Adrenal gland (tissue), 5 donors: ENCODE measurements around the gene C2CD3.

Source experiments
- POLR2A ChIP-seq, 2 donors: fragments of 450-650 bp; IDR thresholded peaks; one replicate each; pipeline ENCODE4 v1.6.1; 2017; ENCODE audit warnings: antibody characterized with exemption in 2 of 2, mild to moderate bottlenecking in 2 of 2, moderate library complexity in 1 of 2
- TF ChIP-seq, protein P1 (sequence below), 6 experiments: fragments of 450-650 bp in 4 of 6; fragments of 200-600 bp in 2 of 6; sonication (generic) in 1 of 6; IDR thresholded peaks; 1 replicate in 5 of 6; 2 replicates in 1 of 6; pipeline versions ENCODE4 v1.5.1 to v1.8.0; 2016 to 2021; ENCODE audit warnings: antibody characterized with exemption in 6 of 6, mild to moderate bottlenecking in 2 of 6, moderate library complexity in 1 of 6
- donor health status: DM: no; HTN: no; CAD: no.

DNA sequence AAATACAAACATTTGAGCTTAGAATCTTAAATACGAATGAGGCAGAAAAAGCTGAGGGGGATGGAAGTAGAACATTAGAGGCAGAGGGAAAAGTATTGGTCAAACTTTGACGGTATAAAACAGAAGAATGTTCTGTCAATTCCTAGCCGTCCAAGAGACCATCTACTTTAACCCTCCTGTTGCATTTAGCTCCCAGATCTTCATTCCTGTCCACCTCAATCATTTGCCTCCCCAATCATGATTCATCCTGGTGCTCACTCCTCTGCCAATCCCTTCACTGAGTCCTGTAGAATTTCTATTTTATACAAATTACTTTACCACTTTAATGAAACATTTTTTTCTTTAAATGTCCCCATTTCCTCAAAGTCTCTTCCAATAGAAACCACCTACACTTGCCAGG is 28.2 kb downstream of the C2CD3 start:
- TF ChIP-seq, protein P1, sequence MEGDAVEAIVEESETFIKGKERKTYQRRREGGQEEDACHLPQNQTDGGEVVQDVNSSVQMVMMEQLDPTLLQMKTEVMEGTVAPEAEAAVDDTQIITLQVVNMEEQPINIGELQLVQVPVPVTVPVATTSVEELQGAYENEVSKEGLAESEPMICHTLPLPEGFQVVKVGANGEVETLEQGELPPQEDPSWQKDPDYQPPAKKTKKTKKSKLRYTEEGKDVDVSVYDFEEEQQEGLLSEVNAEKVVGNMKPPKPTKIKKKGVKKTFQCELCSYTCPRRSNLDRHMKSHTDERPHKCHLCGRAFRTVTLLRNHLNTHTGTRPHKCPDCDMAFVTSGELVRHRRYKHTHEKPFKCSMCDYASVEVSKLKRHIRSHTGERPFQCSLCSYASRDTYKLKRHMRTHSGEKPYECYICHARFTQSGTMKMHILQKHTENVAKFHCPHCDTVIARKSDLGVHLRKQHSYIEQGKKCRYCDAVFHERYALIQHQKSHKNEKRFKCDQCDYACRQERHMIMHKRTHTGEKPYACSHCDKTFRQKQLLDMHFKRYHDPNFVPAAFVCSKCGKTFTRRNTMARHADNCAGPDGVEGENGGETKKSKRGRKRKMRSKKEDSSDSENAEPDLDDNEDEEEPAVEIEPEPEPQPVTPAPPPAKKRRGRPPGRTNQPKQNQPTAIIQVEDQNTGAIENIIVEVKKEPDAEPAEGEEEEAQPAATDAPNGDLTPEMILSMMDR (IDR thresholded peaks at IDR 0.05) = no peak
- TF ChIP-seq POLR2A (IDR thresholded peaks at IDR 0.05) = no peak
